PC-3 (cell line): ENCODE measurements around the gene CCL17. TPM values are rescaled to one million over a fixed set of nuclear protein-coding genes. Genes with fewer than 3 reads are reported as not detected.
"Not testable (repeated sequence)": the region's sequence is repeated elsewhere in the genome, so short reads cannot be mapped to it uniquely, and the experiment has no call there.

Experiments
- ATAC-seq: fragments of 200-7000 bp; cut with Tn5 transposase; 2 replicates; pipeline ENCODE4 v1.9.1; 2020; ENCODE audit warnings: mild to moderate bottlenecking, moderate library complexity
- BruUV-seq: library from RNA; stranded (reverse); fragments of 400-500 nt; replicated peaks from 2 replicates; lab custom pipeline; 2021; lab: Mats Ljungman, UMichigan
- CTCF ChIA-PET: fragments of 300-600 bp; sonication (Branson Sonifier 250); formaldehyde crosslinking; loops from one replicate; lab custom pipeline; 2022; ENCODE audit warnings: antibody characterized with exemption; lab: Charles Lee
- POLR2A ChIA-PET: fragments of 300-600 bp; sonication (Branson Sonifier 250); formaldehyde crosslinking; loops from one replicate; lab custom pipeline; 2022; ENCODE audit warnings: antibody characterized with exemption; ENCODE audit not compliant: unreplicated experiment; lab: Charles Lee
- DNase-seq: peaks from one replicate; pipeline ENCODE4 v3.0.0-alpha.2; 2015
- H2AFZ ChIP-seq: fragments of 300-600 bp; sonication (generic); 2 replicates; pipeline ENCODE4 v1.6.0; 2016; ENCODE audit warnings: antibody characterized with exemption, low read length
- H3F3A ChIP-seq: fragments of 300-600 bp; sonication (generic); one replicate; pipeline ENCODE4 v1.6.0; 2017; ENCODE audit warnings: antibody characterized with exemption, low read length, control low read depth, mild to moderate bottlenecking; ENCODE audit not compliant: unreplicated experiment
- H3K27ac ChIP-seq: fragments of 300-600 bp; sonication (generic); 2 replicates; pipeline ENCODE4 v1.5.1; 2016; ENCODE audit warnings: mild to moderate bottlenecking, low read length
- H3K27me3 ChIP-seq: fragments of 300-600 bp; sonication (generic); 2 replicates; pipeline ENCODE4 v1.6.1; 2016; ENCODE audit warnings: low read length, mixed read lengths
- H3K36me3 ChIP-seq: fragments of 300-600 bp; sonication (generic); 2 replicates; pipeline ENCODE4 v1.6.1; 2016; ENCODE audit warnings: low read depth, mixed run types, low read length, mixed read lengths
- H3K4me1 ChIP-seq: fragments of 300-600 bp; sonication (generic); 2 replicates; pipeline ENCODE4 v1.5.1; 2016; ENCODE audit warnings: low read length; ENCODE audit not compliant: insufficient read depth
- H3K4me2 ChIP-seq: fragments of 300-600 bp; sonication (generic); 2 replicates; pipeline ENCODE4 v1.6.0; 2016; ENCODE audit warnings: low read length
- H3K4me3 ChIP-seq: fragments of 300-600 bp; sonication (generic); 2 replicates; pipeline ENCODE4 v1.5.1; 2016; ENCODE audit warnings: mild to moderate bottlenecking, low read length, mixed read lengths
- H3K79me2 ChIP-seq: fragments of 300-600 bp; sonication (generic); 2 replicates; pipeline ENCODE4 v1.6.1; 2017; ENCODE audit warnings: low read length, mixed read lengths
- H3K9ac ChIP-seq: fragments of 300-600 bp; sonication (generic); 2 replicates; pipeline ENCODE4 v1.6.0; 2016; ENCODE audit warnings: mild to moderate bottlenecking, low read length
- H3K9me2 ChIP-seq: fragments of 300-600 bp; sonication (generic); replicated peaks from 2 replicates; pipeline ENCODE4 v1.6.1; 2016; ENCODE audit warnings: mixed run types, low read length, mixed read lengths
- H3K9me3 ChIP-seq: fragments of 300-600 bp; sonication (generic); 2 replicates; pipeline ENCODE4 v1.6.1; 2016; ENCODE audit warnings: low read length, mixed read lengths
- H4K20me1 ChIP-seq: fragments of 300-600 bp; sonication (generic); 2 replicates; pipeline ENCODE4 v1.6.1; 2016; ENCODE audit warnings: low read length, mixed read lengths
- CTCF ChIP-seq: fragments of 300-600 bp; sonication (generic); conservative IDR thresholded peaks from 2 replicates; pipeline ENCODE4 v1.5.1; 2017; ENCODE audit warnings: antibody characterized with exemption, low read depth, mild to moderate bottlenecking, low read length
- EZH2 ChIP-seq: fragments of 300-600 bp; sonication (generic); IDR thresholded peaks from one replicate; pipeline ENCODE4 v1.6.1; 2017; ENCODE audit warnings: antibody characterized with exemption, mild to moderate bottlenecking, low read length; ENCODE audit not compliant: unreplicated experiment
- EZH2phosphoT487 ChIP-seq: fragments of 300-600 bp; sonication (generic); IDR thresholded peaks from 2 replicates; pipeline ENCODE4 v1.6.1; 2018; ENCODE audit warnings: mild to moderate bottlenecking, antibody characterized with exemption, low read length, borderline replicate concordance
- intact Hi-C: fragments of 100-400 bp; cut with micrococcal nuclease; formaldehyde crosslinking; loops from 2 replicates; pipeline ENCODE4 v1.9.0; 2023
- total RNA-seq: library from RNA; depleted of rRNA; stranded (reverse); fragments of >200 nt; gene quantifications from 2 replicates; pipeline ENCODE4 v1.2.3, GENCODE V29; 2014

CCL17 gene
- total RNA-seq, 1 experiment from 2014 or later = not detected

GRCh38 chr16:57373117-57373947, 31.2 kb upstream of the CCL17 start:
- Histone ChIP-seq H2AFZ (no peak overlapping the region), H3K9ac (no peak overlapping the region), H4K20me1 (no peaks in the 10 kb centered on the region), H3K4me3 (no peak overlapping the region), H3K27me3 (no peaks in the 10 kb centered on the region), H3K4me2 (no peak overlapping the region), H3K9me2 (no peaks in the 10 kb centered on the region), H3K9me3 (no peaks in the 10 kb centered on the region), H3K79me2 (no peaks in the 10 kb centered on the region), H3K36me3 (no peaks in the 10 kb centered on the region), H3K27ac (no peak overlapping the region), H3F3A (no peaks in the 10 kb centered on the region), H3K4me1 (peaks cover 16% of the 10 kb centered on the region)
- ChIA-PET POLR2A (no interaction called here), CTCF (no interaction called here)
- intact Hi-C loops = no loop called here
- no peak for DNase-seq
- no peak for ATAC-seq
- TF ChIP-seq CTCF (no peak), EZH2phosphoT487 (no peak), EZH2 (no peak)
- no TSS peak for BruUV-seq

- Histone ChIP-seq H4K20me1 (no peaks in the 10 kb centered on the region), H3K9me3 (no peaks in the 10 kb centered on the region), H3K9me2 (no peaks in the 10 kb centered on the region), H2AFZ (no peak overlapping the region), H3K4me2 (no peak overlapping the region), H3K36me3 (no peaks in the 10 kb centered on the region), H3K79me2 (no peaks in the 10 kb centered on the region), H3K4me1 (peaks cover 20% of the 10 kb centered on the region), H3K9ac (no peak overlapping the region), H3K4me3 (no peak overlapping the region), H3F3A (no peaks in the 10 kb centered on the region), H3K27ac (no peak overlapping the region), H3K27me3 (no peaks in the 10 kb centered on the region)
- DNase-seq (no peak), ATAC-seq (no peak)
- intact Hi-C loops = no loop called here
- CTCF ChIA-PET = interaction anchor here (0.6 kb wide), 1 partner anchor 73 kb away, joined by 4 read pairs; the partner anchor contains the start of genes CIAPIN1 and COQ9
- TF ChIP-seq EZH2phosphoT487 = no peak
- POLR2A ChIA-PET = no interaction called here
- BruUV-seq = no TSS peak
Observed at GRCh38 chr16:57374067-57374534, 30.5 kb upstream of the CCL17 start.

GRCh38 chr16:57374925-57375465, 29.6 kb upstream of the CCL17 start:
- DNase-seq, H2AFZ ChIP-seq, H3K36me3 ChIP-seq, H3F3A ChIP-seq, ATAC-seq, POLR2A ChIA-PET, H3K9ac ChIP-seq, H3K4me3 ChIP-seq, H4K20me1 ChIP-seq, H3K9me2 ChIP-seq, H3K27ac ChIP-seq, BruUV-seq, H3K79me2 ChIP-seq, H3K9me3 ChIP-seq, H3K4me2 ChIP-seq, H3K27me3 ChIP-seq: not testable (repeated sequence)
- CTCF ChIA-PET = interaction anchor here (0.6 kb wide), 1 partner anchor 72 kb away, joined by 4 read pairs; the partner anchor contains the start of genes CIAPIN1 and COQ9
- intact Hi-C loops = loop anchor here (5.0 kb wide), 1 partner anchor 73 kb away; no protein-coding TSS in a partner anchor
- H3K4me1 ChIP-seq = peaks cover 20% of the 10 kb centered on the region
